H1 (cell line): ENCODE data around the gene LIMA1. TPM values are rescaled to one million over a fixed set of nuclear protein-coding genes. Genes with fewer than 3 reads are reported as not detected.

ENCODE experiments used
- CTCF ChIA-PET: fragments of 300-600 bp; sonication (Branson Sonifier 250); formaldehyde crosslinking; loops from one replicate; lab custom pipeline; 2021; ENCODE audit not compliant: partially characterized antibody; lab: Charles Lee
- POLR2A ChIA-PET: fragments of 300-600 bp; sonication (Branson Sonifier 250); formaldehyde crosslinking; loops from one replicate; lab custom pipeline; 2021; ENCODE audit warnings: inconsistent platforms; ENCODE audit not compliant: partially characterized antibody; lab: Charles Lee
- DNase-seq, 2 experiments: peaks; one replicate each; pipeline versions ENCODE4 v3.0.0 to v3.0.0-alpha.2; 2010 to 2022; ENCODE audit warnings: low spot score in 2 of 2, low read depth in 1 of 2, mixed read lengths in 1 of 2
- FAIRE-seq: peaks from 2 replicates; lab custom pipeline; 2011; peaks lifted over from hg19 to GRCh38; lab: Jason Lieb, UNC
- H2AFZ ChIP-seq: 2 replicates; pipeline ENCODE4 v1.8.1; 2012; ENCODE audit warnings: low read length, inconsistent platforms
- H2AK5ac ChIP-seq: 2 replicates; pipeline ENCODE4 v1.6.1; 2013; ENCODE audit warnings: low read depth, low read length
- H2BK120ac ChIP-seq: replicated peaks from 2 replicates; pipeline ENCODE3; 2013; ENCODE audit warnings: low read depth, low read length, inconsistent platforms
- H2BK12ac ChIP-seq: 2 replicates; pipeline ENCODE4 v1.6.1; 2013; ENCODE audit warnings: low read depth, low read length
- H2BK15ac ChIP-seq: 2 replicates; pipeline ENCODE4 v1.6.1; 2013; ENCODE audit warnings: low read length
- H2BK20ac ChIP-seq: 2 replicates; pipeline ENCODE4 v1.6.1; 2013; ENCODE audit warnings: low read length
- H2BK5ac ChIP-seq: 2 replicates; pipeline ENCODE4 v1.6.1; 2013; ENCODE audit warnings: low read depth, low read length
- H3K14ac ChIP-seq: 2 replicates; pipeline ENCODE4 v1.6.1; 2013; ENCODE audit warnings: inconsistent platforms; ENCODE audit not compliant: insufficient read length
- H3K18ac ChIP-seq: 2 replicates; pipeline ENCODE4 v1.6.1; 2013; ENCODE audit warnings: low read length; ENCODE audit errors: extremely low read depth
- H3K23ac ChIP-seq: 2 replicates; pipeline ENCODE4 v1.6.1; 2013; ENCODE audit warnings: inconsistent platforms; ENCODE audit not compliant: insufficient read length
- H3K23me2 ChIP-seq: 2 replicates; pipeline ENCODE4 v1.6.1; 2013; ENCODE audit warnings: low read depth, low read length
- H3K27ac ChIP-seq: 2 replicates; pipeline ENCODE4 v1.6.1; 2011; ENCODE audit warnings: low read depth, low read length, inconsistent platforms
- H3K27me3 ChIP-seq, 4 experiments: replicated peaks in 1 of 4; 1 replicate in 1 of 4; 2 replicates in 3 of 4; pipeline versions ENCODE4 v1.6.1 to v1.8.1; 2011 to 2013; ENCODE audit warnings: low read length in 3 of 4, mild to moderate bottlenecking in 3 of 4, inconsistent platforms in 2 of 4, mixed read lengths in 2 of 4, moderate library complexity in 1 of 4; ENCODE audit not compliant: control insufficient read depth in 3 of 4, insufficient read depth in 3 of 4; ENCODE audit errors: extremely low read depth in 1 of 4
- H3K36me3 ChIP-seq, 4 experiments: 2 replicates each; pipeline versions ENCODE4 v1.6.1 to v1.8.1; 2011 to 2013; ENCODE audit warnings: mild to moderate bottlenecking in 4 of 4, low read length in 3 of 4, moderate library complexity in 2 of 4, control low read depth in 1 of 4, inconsistent platforms in 1 of 4; ENCODE audit not compliant: insufficient read depth in 4 of 4, control insufficient read depth in 2 of 4
- H3K4ac ChIP-seq: replicated peaks from 2 replicates; pipeline ENCODE3; 2013; ENCODE audit warnings: low read length, low read depth, mixed read lengths, inconsistent platforms; ENCODE audit not compliant: insufficient read length
- H3K4me1 ChIP-seq, 4 experiments: replicated peaks in 1 of 4; 1 replicate in 1 of 4; 2 replicates in 3 of 4; pipeline versions ENCODE4 v1.6.1 to v1.8.1; 2011 to 2013; ENCODE audit warnings: low read length in 3 of 4, inconsistent platforms in 2 of 4, mixed read lengths in 1 of 4; ENCODE audit not compliant: insufficient read depth in 4 of 4, control insufficient read depth in 3 of 4
- H3K4me2 ChIP-seq, 2 experiments: 2 replicates each; pipeline versions ENCODE4 v1.6.1 to v1.8.1; 2011 to 2013; ENCODE audit warnings: low read depth in 2 of 2, low read length in 2 of 2, control low read depth in 1 of 2, inconsistent platforms in 1 of 2, mild to moderate bottlenecking in 1 of 2; ENCODE audit not compliant: insufficient read depth in 1 of 2
- H3K4me3 ChIP-seq, 4 experiments: fragments of 200-600, 300-600 bp in 1 of 4; sonication (generic), shearing (Covaris generic), sonication (Bioruptor Twin) in 1 of 4; 2 replicates each; pipeline versions ENCODE4 v1.5.1 to v1.8.1; 2011 to 2016; ENCODE audit warnings: low read length in 4 of 4, low read depth in 3 of 4, control low read depth in 2 of 4, inconsistent platforms in 2 of 4, mild to moderate bottlenecking in 2 of 4, mixed read lengths in 1 of 4, moderate library complexity in 1 of 4; ENCODE audit not compliant: insufficient read depth in 2 of 4; ENCODE audit errors: extremely low read depth in 1 of 4
- H3K56ac ChIP-seq: replicated peaks from 2 replicates; pipeline ENCODE3; 2013; ENCODE audit warnings: low read depth, mild to moderate bottlenecking, mixed read lengths, low read length, inconsistent platforms; ENCODE audit not compliant: insufficient read length
- H3K79me1 ChIP-seq: 2 replicates; pipeline ENCODE4 v1.6.1; 2013; ENCODE audit warnings: low read depth, low read length, control low read depth
- H3K79me2 ChIP-seq, 2 experiments: 2 replicates each; pipeline versions ENCODE4 v1.6.1 to v1.8.1; 2012 to 2013; ENCODE audit warnings: low read length in 2 of 2, mild to moderate bottlenecking in 2 of 2, inconsistent platforms in 1 of 2; ENCODE audit not compliant: insufficient read depth in 2 of 2, control insufficient read depth in 1 of 2
- H3K9ac ChIP-seq, 4 experiments: replicated peaks in 1 of 4; 1 replicate in 1 of 4; 2 replicates in 3 of 4; pipeline versions ENCODE4 v1.6.1 to v1.8.1; 2011 to 2013; ENCODE audit warnings: low read depth in 3 of 4, low read length in 3 of 4, control low read depth in 2 of 4, mild to moderate bottlenecking in 2 of 4, moderate library complexity in 2 of 4, inconsistent platforms in 1 of 4; ENCODE audit errors: extremely low read depth in 1 of 4
- H3K9me3 ChIP-seq, 2 experiments: 2 replicates each; pipeline versions ENCODE4 v1.6.1 to v1.8.1; 2012 to 2013; ENCODE audit warnings: mild to moderate bottlenecking in 2 of 2, moderate library complexity in 2 of 2, control low read depth in 1 of 2, inconsistent platforms in 1 of 2, low read depth in 1 of 2, low read length in 1 of 2, mixed read lengths in 1 of 2; ENCODE audit not compliant: insufficient read depth in 2 of 2
- H4K20me1 ChIP-seq, 2 experiments: replicated peaks in 1 of 2; 2 replicates each; pipeline versions ENCODE3 to v1.8.1; 2011 to 2013; ENCODE audit warnings: inconsistent platforms in 2 of 2, low read length in 2 of 2, mild to moderate bottlenecking in 1 of 2; ENCODE audit not compliant: insufficient read depth in 2 of 2, control insufficient read depth in 1 of 2
- H4K5ac ChIP-seq: 2 replicates; pipeline ENCODE4 v1.6.1; 2013; ENCODE audit warnings: low read length, low read depth, mixed read lengths, inconsistent platforms; ENCODE audit not compliant: insufficient read length
- H4K8ac ChIP-seq: 2 replicates; pipeline ENCODE4 v1.8.0; 2013; ENCODE audit warnings: mild to moderate bottlenecking, moderate library complexity, low read length, inconsistent platforms; ENCODE audit not compliant: insufficient read depth; ENCODE audit errors: extremely low read depth
- H4K91ac ChIP-seq: replicated peaks from 2 replicates; pipeline ENCODE3; 2013; ENCODE audit warnings: low read length, mixed read lengths, inconsistent platforms; ENCODE audit not compliant: insufficient read length
- HDAC6 ChIP-seq: IDR thresholded peaks from one replicate; pipeline ENCODE4 v1.7.1; 2012; ENCODE audit warnings: low read depth, mild to moderate bottlenecking, inconsistent platforms, low read length, moderate library complexity
- JUN ChIP-seq: IDR thresholded peaks from 2 replicates; pipeline ENCODE4 v1.6.1; 2011; ENCODE audit warnings: low read depth, mild to moderate bottlenecking, improper control_type of control experiment, low read length
- NANOG ChIP-seq: IDR thresholded peaks from 2 replicates; pipeline ENCODE4 v1.6.1; 2011; ENCODE audit warnings: low read length, low read depth, mild to moderate bottlenecking, inconsistent platforms; ENCODE audit not compliant: insufficient read depth, poor library complexity, severe bottlenecking
- TCF12 ChIP-seq: IDR thresholded peaks from 2 replicates; pipeline ENCODE4 v1.6.1; 2011; ENCODE audit warnings: low read depth, mild to moderate bottlenecking, low read length
- WGBS, 2 experiments: shearing (Covaris generic) in 1 of 2; methylation state at CpG; one replicate each; pipeline versions ENCODE4 v1.1.6 to v1.1.7; 2013 to 2015; ENCODE audit warnings: low lambda C conversion rate in 2 of 2, mixed read lengths in 2 of 2, inconsistent platforms in 1 of 2, low coverage in 1 of 2, missing lambda C conversion rate in 1 of 2; ENCODE audit not compliant: insufficient replicate concordance in 2 of 2, insufficient coverage in 1 of 2, insufficient read length in 1 of 2; ENCODE audit errors: extremely low coverage in 1 of 2, missing lambda C conversion rate in 1 of 2; 5-methylcytosine and 5-hydroxymethylcytosine counted together
- polyA plus RNA-seq, 7 experiments: library from polyadenylated mRNA; depleted of rRNA in 3 of 7; stranded (reverse) in 5 of 7; unstranded in 2 of 7; fragments of >200 nt in 5 of 7; fragments of 200-250 nt in 2 of 7; gene quantifications; 1 replicate in 5 of 7; 2 replicates in 1 of 7; 4 replicates in 1 of 7; pipeline versions ENCODE4 v1.2.1 to v1.2.3, GENCODE V29; 2011 to 2013; ENCODE audit warnings: missing spikeins in 2 of 7, mixed read lengths in 2 of 7
- total RNA-seq: library from RNA; stranded (reverse); fragmentation: NEBNext Ultra II Directional; extraction: Animal tissue kit (Norgen Biotek cat#: 25700); gene quantifications from 2 replicates; pipeline ENCODE4 v1.2.1, GENCODE V29; 2021

Gene LIMA1
- total and polyA plus RNA-seq, 2 of the 8 experiments (the other 6 are each of a cell fraction or from before 2014, with no cell fraction given): 12.7 to 47.6 TPM

GRCh38 chr12:50232771-50233209, 50.5 kb downstream of the LIMA1 start:
- TF ChIP-seq TCF12 (no peak), JUN (no peak), NANOG (no peak), HDAC6 (no peak)
- TF ChIP-seq, all 59 proteins: peak for 0
- Histone ChIP-seq H3K79me2 (no peaks in the 10 kb centered on the region), H3K14ac (no peak overlapping the region), H3K56ac (no peak overlapping the region), H3K9me3 (no peaks in the 10 kb centered on the region), H2BK12ac (no peak overlapping the region), H3K23me2 (no peaks in the 10 kb centered on the region; the same call in 1 of the 2 replicates), H3K18ac (no peak overlapping the region), H2BK120ac (no peak overlapping the region), H4K8ac (no peak overlapping the region), H3K27ac (no peak overlapping the region), H4K5ac (no peak overlapping the region), H2BK5ac (no peak overlapping the region), H3K4me2 (no peak overlapping the region), H3K4ac (no peak overlapping the region), H3K4me3 (no peak overlapping the region), H2AK5ac (no peak overlapping the region), H3K9ac (no peak overlapping the region), H3K4me1 (no peaks in the 10 kb centered on the region), H2BK15ac (no peak overlapping the region), H4K20me1 (no peaks in the 10 kb centered on the region), H3K23ac (no peak overlapping the region), H3K27me3 (no peaks in the 10 kb centered on the region), H3K36me3 (no peaks in the 10 kb centered on the region), H2BK20ac (no peak overlapping the region), H3K79me1 (no peaks in the 10 kb centered on the region), H4K91ac (no peak overlapping the region), H2AFZ (no peak overlapping the region)
- CTCF ChIA-PET: interaction anchor here (0.6 kb wide), 1 partner anchor 172 kb away, joined by 3 read pairs; no protein-coding TSS in a partner anchor
- DNase-seq: no peak
- FAIRE-seq: no peak
- WGBS, 2 experiments: 93% methylated on average over 9 of the region's 9 CpGs; no CpG with 5 or more reads in 1 of the 2 experiments
- POLR2A ChIA-PET: interaction anchor here (0.6 to 1.1 kb wide), 3 partner anchors 11 to 98 kb away, joined by 3 read pairs; no protein-coding TSS in a partner anchor
